ENCODE measurements around the gene MACIR. TPM values are rescaled to one million over a fixed set of nuclear protein-coding genes. Genes with fewer than 3 reads are reported as not detected.
"Not testable (repeated sequence)": the region's sequence is repeated elsewhere in the genome, so short reads cannot be mapped to it uniquely, and the experiment has no call there.

MACIR gene, protein sequence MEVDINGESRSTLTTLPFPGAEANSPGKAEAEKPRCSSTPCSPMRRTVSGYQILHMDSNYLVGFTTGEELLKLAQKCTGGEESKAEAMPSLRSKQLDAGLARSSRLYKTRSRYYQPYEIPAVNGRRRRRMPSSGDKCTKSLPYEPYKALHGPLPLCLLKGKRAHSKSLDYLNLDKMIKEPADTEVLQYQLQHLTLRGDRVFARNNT
- polyA plus RNA-seq, result 2.2 TPM

- H3K9me3 Mint-ChIP-seq, result no peaks in the 10 kb centered on the region
- peaks cover 1% of the 10 kb centered on the region for H3K36me3 Mint-ChIP-seq
- peaks cover 7 to 23% (median 17%) of the 10 kb centered on the region in 3 donors for H3K4me1 Mint-ChIP-seq
- H3K27ac Mint-ChIP-seq, result peak within 1 kb of the TSS in 2 of 3 donors; percentile 12 to 88
- peaks cover 4% of the 10 kb centered on the region for H3K27me3 Mint-ChIP-seq
- peak within 1 kb of the TSS; percentile 91 to 95 (median 95) for H3K4me3 Mint-ChIP-seq
Measured at GRCh38 chr5:103258368-103258956, at the start of gene MACIR. Gene MACIR (plus strand): TSS chr5:103258763. CDS start chr5:103275920, 17,157 bp downstream.

GRCh38 chr5:103209065-103209464 lies 49.5 kb upstream of the MACIR start:
- Mint-ChIP-seq H3K4me1 (peaks cover 13 to 18% (median 18%) of the 10 kb centered on the region in 3 donors), H3K4me3 (no peak overlapping the region), H3K36me3 (peaks cover 9% of the 10 kb centered on the region), H3K27ac (no peak overlapping the region), H3K9me3 (peaks cover 0 to 3% (median 0%) of the 10 kb centered on the region in 3 donors), H3K27me3 (no peaks in the 10 kb centered on the region)

- no peak overlapping the region for H3K4me3 Mint-ChIP-seq
- H3K27ac Mint-ChIP-seq, result no peak overlapping the region
- peaks cover 7% of the 10 kb centered on the region for H3K36me3 Mint-ChIP-seq
- H3K27me3 Mint-ChIP-seq, result no peaks in the 10 kb centered on the region
- H3K9me3 Mint-ChIP-seq, result no peaks in the 10 kb centered on the region
- peaks cover 13 to 18% (median 18%) of the 10 kb centered on the region in 3 donors for H3K4me1 Mint-ChIP-seq
Measured at GRCh38 chr5:103210952-103211351, 47.6 kb upstream of the MACIR start.

- Mint-ChIP-seq H3K4me1 (peaks cover 11 to 19% (median 18%) of the 10 kb centered on the region in 3 donors), H3K27me3 (no peaks in the 10 kb centered on the region), H3K27ac (no peak overlapping the region), H3K9me3 (peaks cover 0 to 1% (median 0%) of the 10 kb centered on the region in 3 donors), H3K36me3 (peaks cover 7% of the 10 kb centered on the region), H3K4me3 (peak overlapping the region in 2 of 4 donors; percentile 12 to 67)
Measured at GRCh38 chr5:103211576-103212561, 46.7 kb upstream of the MACIR start.

- Mint-ChIP-seq H3K9me3 (peaks cover 0 to 7% (median 1%) of the 10 kb centered on the region in 3 donors), H3K27ac (no peak overlapping the region), H3K4me1 (peaks cover 6 to 10% (median 10%) of the 10 kb centered on the region in 3 donors), H3K36me3 (peaks cover 3% of the 10 kb centered on the region), H3K27me3 (no peaks in the 10 kb centered on the region), H3K4me3 (no peak overlapping the region)
Measured at GRCh38 chr5:103216137-103216536, 42.4 kb upstream of the MACIR start.

DNA sequence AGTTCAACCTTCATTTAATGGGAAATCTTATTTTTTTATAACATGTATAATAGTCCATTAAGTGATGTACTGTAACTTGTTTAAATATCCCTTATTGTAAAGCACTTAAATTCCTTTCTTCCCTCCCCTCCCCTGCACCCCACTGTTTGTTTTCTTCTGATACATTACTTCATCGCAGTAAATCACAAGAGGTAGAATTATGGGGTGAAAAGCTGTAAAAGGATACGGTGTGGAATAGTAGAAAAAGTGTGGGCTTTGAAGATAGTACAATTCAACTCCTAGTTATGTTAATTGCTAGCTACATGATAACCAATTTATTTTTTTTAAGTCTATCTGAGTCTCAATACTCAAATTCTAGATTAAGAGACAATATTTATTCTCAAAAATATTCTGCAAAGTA lies 41.9 kb upstream of the MACIR start:
- Mint-ChIP-seq H3K36me3 (peaks cover 3% of the 10 kb centered on the region), H3K27ac (no peak overlapping the region), H3K9me3 (peaks cover 0 to 7% (median 1%) of the 10 kb centered on the region in 3 donors), H3K27me3 (no peaks in the 10 kb centered on the region), H3K4me3 (no peak overlapping the region), H3K4me1 (peaks cover 6 to 7% (median 6%) of the 10 kb centered on the region in 3 donors)

GRCh38 chr5:103217101-103217500 lies 41.5 kb upstream of the MACIR start:
- Mint-ChIP-seq H3K36me3 (peaks cover 3% of the 10 kb centered on the region), H3K27me3 (no peaks in the 10 kb centered on the region), H3K27ac (no peak overlapping the region), H3K9me3 (peaks cover 0 to 7% (median 1%) of the 10 kb centered on the region in 3 donors), H3K4me1 (peaks cover 3% of the 10 kb centered on the region in 3 donors), H3K4me3 (no peak overlapping the region)

GRCh38 chr5:103218164-103218563 lies 40.4 kb upstream of the MACIR start:
- Mint-ChIP-seq H3K27ac (peak overlapping the region in 1 of 3 donors; percentile 27), H3K27me3 (no peaks in the 10 kb centered on the region), H3K4me3 (no peak overlapping the region), H3K9me3 (peaks cover 0 to 7% (median 1%) of the 10 kb centered on the region in 3 donors), H3K4me1 (peaks cover 0 to 1% (median 0%) of the 10 kb centered on the region in 3 donors), H3K36me3 (peaks cover under 1% of the 10 kb centered on the region)

GRCh38 chr5:103219074-103219473 lies 39.5 kb upstream of the MACIR start:
- not testable (repeated sequence) for H3K36me3 Mint-ChIP-seq, H3K4me3 Mint-ChIP-seq

DNA sequence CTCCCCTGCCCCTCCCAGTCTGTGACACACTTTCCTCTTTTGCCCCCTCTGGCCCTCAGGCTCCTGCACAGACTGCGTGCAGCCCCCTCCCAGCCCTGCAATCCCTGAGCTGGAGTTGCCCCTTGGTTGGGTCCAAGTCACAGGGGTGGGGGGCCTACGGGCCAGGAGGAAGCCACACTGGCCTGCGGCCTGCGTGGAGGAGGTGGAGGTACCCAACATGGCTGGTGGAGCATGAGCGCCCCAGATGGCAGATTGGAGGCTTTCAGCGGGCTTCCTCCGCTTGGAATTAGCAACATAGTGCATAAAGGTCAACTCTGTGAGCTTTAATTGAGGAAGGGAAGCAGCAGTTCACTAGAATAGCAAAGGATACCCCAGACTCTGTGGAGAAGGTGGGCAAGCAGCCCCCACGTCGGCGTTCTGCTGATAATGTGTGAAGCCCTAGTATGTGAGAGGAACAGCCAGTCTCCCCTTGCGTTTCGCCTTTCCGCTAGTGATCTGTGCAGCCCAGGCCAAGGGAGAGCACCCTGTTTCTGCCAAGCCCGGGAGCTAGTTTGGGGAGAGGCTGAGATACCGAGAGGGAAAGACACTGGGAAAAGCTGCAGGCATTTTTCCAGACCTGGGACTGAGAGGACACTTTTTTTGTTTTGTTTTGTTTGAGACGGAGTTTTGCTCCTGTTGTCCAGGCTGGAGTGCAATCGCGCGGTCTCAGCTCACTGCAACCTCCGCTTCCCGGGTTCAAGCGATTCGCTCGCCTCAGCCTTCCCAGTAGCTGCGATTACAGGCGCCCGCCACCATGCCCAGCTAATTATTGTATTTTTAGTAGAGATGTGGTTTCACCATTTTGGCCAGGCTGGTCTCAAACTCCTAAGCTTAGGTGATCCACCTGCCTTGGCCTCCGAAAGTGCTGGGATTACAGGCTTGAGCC lies 35.3 kb upstream of the MACIR start:
- Mint-ChIP-seq H3K27me3 (peaks cover 5% of the 10 kb centered on the region), H3K4me1 (no peaks in the 10 kb centered on the region), H3K9me3 (peaks cover 0 to 8% (median 1%) of the 10 kb centered on the region in 3 donors), H3K4me3 (no peak overlapping the region), H3K36me3 (no peaks in the 10 kb centered on the region), H3K27ac (no peak overlapping the region)

More at GRCh38 chr5:103219074-103219473, 39.5 kb upstream of the MACIR start:
- H3K4me1 Mint-ChIP-seq, H3K27ac Mint-ChIP-seq, H3K9me3 Mint-ChIP-seq, H3K27me3 Mint-ChIP-seq: not testable (repeated sequence)

GRCh38 chr5:103224118-103224893 lies 34.3 kb upstream of the MACIR start:
- Mint-ChIP-seq H3K4me3 (no peak overlapping the region), H3K4me1 (no peaks in the 10 kb centered on the region), H3K27me3 (peaks cover 11% of the 10 kb centered on the region), H3K27ac (no peak overlapping the region), H3K9me3 (peaks cover 0 to 8% (median 1%) of the 10 kb centered on the region in 3 donors), H3K36me3 (no peaks in the 10 kb centered on the region)

DNA sequence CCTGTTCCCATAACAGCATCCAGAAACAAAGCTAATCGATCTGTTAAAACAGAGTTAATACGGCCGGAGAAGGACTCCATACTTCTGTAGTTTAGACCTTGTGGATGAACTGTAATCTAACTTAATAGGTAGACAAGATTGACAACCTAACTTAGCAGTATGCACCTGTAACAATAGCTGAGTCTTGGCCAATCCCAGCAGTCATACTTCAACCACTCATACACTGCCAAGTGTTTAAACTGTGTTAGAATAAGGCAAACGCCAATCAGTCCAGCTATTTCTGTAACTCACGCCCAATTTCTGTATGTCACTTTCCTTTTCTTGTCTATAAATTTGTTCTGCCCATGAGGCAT lies 33.7 kb upstream of the MACIR start:
- Mint-ChIP-seq H3K27ac (no peak overlapping the region), H3K4me1 (no peaks in the 10 kb centered on the region), H3K27me3 (peaks cover 11% of the 10 kb centered on the region), H3K4me3 (no peak overlapping the region), H3K9me3 (peaks cover 0 to 3% (median 0%) of the 10 kb centered on the region in 3 donors), H3K36me3 (no peaks in the 10 kb centered on the region)

- no peak overlapping the region for H3K4me3 Mint-ChIP-seq
- H3K36me3 Mint-ChIP-seq, result no peaks in the 10 kb centered on the region
- no peak overlapping the region for H3K27ac Mint-ChIP-seq
- peaks cover 0 to 3% (median 0%) of the 10 kb centered on the region in 3 donors for H3K9me3 Mint-ChIP-seq
- H3K27me3 Mint-ChIP-seq, result peaks cover 11% of the 10 kb centered on the region
- no peaks in the 10 kb centered on the region for H3K4me1 Mint-ChIP-seq
Measured at GRCh38 chr5:103228061-103228460, 30.5 kb upstream of the MACIR start.
